Measurements from ENCODE around the gene R3HDM4.

DNA sequence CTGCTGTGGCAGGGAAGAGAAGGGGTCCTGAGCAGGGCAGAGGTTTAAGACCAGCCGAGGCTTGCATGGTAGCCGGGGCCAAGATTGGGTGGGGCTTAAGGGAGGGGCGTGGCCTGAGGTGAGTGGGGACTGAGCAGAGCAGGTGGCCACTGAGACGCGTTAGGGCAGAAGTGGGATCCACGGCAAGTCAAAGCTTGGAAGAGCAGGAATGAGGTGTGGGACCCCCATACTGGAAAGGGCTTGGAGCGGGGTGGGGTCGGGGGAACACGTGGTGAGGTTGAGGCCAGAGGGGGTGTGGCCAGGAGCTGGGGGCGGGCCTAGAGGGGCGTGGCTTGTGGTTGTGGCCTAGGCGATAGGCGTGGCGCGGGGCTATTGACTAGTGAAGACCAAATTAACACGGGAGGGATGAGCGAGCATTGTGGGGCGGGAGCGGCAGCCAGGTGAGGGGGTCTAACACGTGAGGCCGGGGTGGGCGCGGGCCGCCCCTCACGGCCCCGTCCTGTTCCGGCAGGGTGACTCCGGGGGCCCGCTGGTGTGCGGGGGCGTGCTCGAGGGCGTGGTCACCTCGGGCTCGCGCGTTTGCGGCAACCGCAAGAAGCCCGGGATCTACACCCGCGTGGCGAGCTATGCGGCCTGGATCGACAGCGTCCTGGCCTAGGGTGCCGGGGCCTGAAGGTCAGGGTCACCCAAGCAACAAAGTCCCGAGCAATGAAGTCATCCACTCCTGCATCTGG is 50.3 kb downstream of the R3HDM4 start:
- TF ChIP-seq ZFP36 (IDR thresholded peaks at IDR 0.05; ENCODE audit: borderline replicate concordance, partially characterized antibody): no peak
- no peak for TF ChIP-seq CTCF (IDR thresholded peaks at IDR 0.05)
- TF ChIP-seq, protein P1, sequence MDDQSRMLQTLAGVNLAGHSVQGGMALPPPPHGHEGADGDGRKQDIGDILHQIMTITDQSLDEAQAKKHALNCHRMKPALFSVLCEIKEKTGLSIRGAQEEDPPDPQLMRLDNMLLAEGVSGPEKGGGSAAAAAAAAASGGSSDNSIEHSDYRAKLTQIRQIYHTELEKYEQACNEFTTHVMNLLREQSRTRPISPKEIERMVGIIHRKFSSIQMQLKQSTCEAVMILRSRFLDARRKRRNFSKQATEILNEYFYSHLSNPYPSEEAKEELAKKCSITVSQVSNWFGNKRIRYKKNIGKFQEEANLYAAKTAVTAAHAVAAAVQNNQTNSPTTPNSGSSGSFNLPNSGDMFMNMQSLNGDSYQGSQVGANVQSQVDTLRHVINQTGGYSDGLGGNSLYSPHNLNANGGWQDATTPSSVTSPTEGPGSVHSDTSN (IDR thresholded peaks at IDR 0.05): no peak
- no peak for TF ChIP-seq MAX (IDR thresholded peaks at IDR 0.05)
- no peak for TF ChIP-seq KDM1A (IDR thresholded peaks at IDR 0.05; ENCODE audit: low read depth)
- TF ChIP-seq ELK1 (IDR thresholded peaks at IDR 0.05; ENCODE audit: low read depth, low read length): no peak
- TF ChIP-seq ESRRA (IDR thresholded peaks at IDR 0.05; ENCODE audit: borderline replicate concordance, low read length): no peak
- no peak for TF ChIP-seq CBX2 (IDR thresholded peaks at IDR 0.05; ENCODE audit: borderline replicate concordance, low read depth)

All from A549 (cell line).